HCEC 1CT (cell line): Measurements from ENCODE around the gene MT1E.

Source experiments
- DNase-seq: peaks from one replicate; pipeline ENCODE4 v3.0.0-alpha.2; 2017

The MT1E gene

DNA sequence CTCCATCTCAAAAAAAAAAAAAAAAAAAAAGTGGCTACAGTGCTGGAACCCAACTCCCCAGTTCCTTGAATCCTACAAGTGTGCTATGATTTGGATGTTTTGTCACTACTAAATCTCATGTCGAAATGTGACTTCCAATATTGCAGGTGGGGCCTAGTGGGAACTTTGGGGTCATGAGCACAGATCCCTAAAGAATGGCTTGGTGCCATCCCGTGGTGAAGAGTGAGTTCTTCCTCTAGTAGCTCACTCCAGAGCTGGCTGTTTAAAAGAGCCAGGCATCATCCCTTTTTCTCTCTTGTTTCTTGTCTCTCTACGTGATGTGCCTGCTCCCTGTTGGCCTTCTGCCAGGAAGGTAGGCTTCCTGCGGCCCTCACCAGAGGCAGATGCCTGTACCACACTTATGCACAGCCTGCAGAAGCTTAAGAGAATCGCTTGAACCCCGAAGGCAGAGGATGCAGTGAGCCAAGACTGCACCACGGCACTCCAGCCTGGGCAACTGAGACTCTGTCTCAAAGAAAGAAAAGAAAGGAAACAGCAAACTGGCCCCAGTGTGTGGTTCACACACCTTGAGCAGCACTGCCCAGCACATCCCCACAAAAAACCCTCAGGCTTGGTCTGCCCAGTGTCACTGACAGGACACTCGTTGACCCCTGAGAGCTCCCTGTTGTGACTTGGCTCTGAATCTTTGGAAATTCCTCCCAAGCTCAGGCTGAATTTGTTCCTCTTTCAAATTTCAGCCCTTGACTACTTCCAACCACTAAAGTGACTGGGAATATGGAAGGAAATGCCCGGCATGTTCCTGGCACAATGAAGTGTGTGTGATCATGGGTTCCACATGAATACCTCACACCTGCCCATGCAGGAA is 3.1 kb downstream of the MT1E start:
- peak; percentile 23 for DNase-seq

DNA sequence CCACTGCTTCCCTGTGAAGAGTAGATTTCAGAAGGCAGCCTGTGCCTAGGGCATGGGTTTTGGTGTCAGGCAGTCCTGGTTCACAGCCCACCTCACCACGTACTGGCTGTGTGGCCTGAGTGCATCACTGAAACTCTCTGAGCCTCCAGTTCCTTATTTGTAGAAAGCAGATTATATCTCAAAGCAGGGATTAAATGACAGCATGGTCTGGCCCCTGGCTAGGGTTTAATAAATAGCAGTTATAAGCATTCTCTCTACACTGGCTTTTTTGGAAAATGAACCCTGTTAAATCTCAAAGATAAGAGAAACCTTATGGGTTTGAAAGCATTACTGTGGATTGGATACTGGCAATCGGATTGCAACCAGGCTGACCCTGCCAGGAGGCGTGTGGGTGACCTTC is 4.0 kb downstream of the MT1E start:
- no peak for DNase-seq

DNA sequence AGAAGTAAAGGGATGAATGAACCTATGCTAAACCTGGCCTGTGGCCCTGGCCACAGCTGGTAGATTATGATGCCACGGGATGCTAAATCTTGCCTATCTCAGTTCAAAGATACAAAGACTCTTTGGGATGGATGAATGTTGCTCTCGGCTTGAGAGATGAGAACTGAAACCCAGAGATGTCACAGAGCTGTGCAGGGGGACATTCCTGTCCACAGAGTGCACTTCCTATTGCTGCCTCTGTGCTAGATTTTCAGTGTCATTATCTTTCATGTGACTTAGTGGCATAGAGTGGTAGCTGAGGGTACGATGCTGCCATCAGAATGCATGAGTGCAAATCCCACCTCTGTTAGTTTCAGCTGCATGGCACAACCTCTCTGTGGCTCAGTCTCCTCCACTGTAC is 4.6 kb downstream of the MT1E start:
- no peak for DNase-seq

GRCh38 chr16:56631197-56631596 is 5.6 kb downstream of the MT1E start:
- DNase-seq = no peak

DNA sequence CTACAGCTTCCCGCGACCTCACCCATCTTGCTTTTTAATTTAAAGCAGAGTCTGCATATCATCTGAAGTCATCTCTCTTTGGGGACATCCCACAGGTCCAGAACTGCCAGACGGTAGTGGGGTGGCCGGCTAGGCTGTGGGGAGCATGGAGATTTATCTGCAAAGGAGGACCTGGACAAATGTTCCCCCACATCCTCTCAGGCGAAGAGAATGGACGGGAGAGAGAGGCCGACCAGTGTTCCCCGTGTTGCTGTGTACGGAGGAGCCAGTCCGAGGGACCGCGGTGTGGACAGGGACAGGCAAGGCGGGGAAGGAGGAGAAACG is 6.2 kb downstream of the MT1E start:
- DNase-seq = no peak

GRCh38 chr16:56632156-56632847 is 6.7 kb downstream of the MT1E start, which contains the start of gene MT1M:
TSS of gene MT1M (plus strand) at chr16:56632659. CDS start at chr16:56632732, 73 bp downstream.
- no peak for DNase-seq

- no peak for DNase-seq
These were observed 7.3 kb downstream of the MT1E start for GRCh38 chr16:56632848-56633365.

GRCh38 chr16:56633535-56633934 is 8.0 kb downstream of the MT1E start:
- DNase-seq = no peak

DNA sequence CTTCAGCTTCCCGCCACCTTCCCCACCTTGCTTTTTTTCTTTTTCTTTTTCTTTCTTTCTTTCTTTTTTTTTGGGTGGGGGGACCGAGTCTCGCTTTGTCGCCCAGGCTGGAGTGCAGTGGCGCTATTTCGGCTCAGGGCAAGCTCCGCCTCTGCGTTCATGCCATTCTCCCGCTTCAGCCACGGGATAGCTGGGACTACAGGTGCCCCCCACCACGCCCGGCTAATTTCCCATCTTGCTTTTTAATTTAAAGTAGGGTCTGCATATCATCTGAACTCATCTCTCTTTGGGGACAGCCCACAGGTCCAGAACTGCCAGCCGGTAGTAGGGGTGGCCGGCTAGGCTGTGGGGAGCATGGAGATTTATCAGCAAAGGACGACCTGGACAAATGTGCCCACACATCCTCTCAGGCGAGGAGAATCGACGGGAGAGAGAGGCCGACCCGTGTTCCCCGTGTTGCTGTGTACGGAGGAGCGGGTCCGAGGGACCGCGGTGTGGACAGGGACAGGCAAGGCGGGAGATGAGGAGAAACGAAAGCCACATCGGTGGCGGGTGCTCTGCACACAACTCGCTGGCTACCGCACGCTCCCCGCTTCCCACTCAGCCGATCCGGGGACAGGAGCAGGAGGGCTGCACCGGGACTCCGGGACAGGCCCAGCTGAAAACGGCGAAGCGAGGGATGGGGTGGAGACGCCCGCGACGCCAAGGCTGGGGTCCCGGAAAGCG is 9.3 kb downstream of the MT1E start:
- DNase-seq = no peak

GRCh38 chr16:56635441-56635967 is 9.9 kb downstream of the MT1E start:
- DNase-seq = no peak

DNA sequence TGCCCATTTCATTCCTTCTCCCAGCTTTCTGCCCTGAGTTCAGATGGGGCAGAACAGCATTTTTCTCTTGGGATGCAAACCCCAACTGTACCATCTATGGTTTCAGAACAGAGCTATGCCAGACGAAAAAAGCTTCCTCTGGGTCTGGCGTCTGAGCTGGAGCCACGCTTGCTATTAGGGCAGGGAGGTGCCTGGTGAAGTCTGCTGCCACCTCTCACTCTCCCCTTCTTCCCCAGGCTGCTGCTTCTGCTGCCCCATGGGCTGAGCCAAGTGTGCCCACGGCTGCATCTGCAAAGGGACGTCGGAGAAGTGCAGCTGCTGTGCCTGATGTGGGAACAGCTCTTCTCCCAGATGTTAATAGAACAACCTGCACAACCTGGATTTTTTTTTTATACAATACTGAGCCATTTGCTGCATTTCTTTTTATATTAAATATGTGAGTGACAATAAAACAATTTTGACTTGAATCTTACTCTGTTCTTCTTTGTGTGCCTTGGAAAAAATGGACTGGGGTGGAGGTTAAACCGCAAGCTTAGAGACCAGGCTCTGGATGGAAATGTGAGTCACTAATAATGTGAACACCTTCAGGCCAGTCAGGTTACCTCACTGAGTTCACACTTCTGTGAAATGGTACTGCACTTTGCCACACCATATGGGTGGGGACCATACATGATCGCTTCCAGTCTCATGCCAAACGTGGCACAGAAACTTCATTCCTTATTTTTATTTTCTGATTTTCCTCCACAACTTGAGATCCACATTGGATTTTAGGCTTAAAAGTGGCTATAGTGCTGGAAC is 11.2 kb downstream of the MT1E start:
- DNase-seq = no peak

GRCh38 chr16:56637814-56638750 is 12.5 kb downstream of the MT1E start, which contains the start of gene MT1A:
TSS of gene MT1A (plus strand) at chr16:56638666. CDS start at chr16:56638739, 73 bp downstream.
- peak; percentile 17 for DNase-seq

DNA sequence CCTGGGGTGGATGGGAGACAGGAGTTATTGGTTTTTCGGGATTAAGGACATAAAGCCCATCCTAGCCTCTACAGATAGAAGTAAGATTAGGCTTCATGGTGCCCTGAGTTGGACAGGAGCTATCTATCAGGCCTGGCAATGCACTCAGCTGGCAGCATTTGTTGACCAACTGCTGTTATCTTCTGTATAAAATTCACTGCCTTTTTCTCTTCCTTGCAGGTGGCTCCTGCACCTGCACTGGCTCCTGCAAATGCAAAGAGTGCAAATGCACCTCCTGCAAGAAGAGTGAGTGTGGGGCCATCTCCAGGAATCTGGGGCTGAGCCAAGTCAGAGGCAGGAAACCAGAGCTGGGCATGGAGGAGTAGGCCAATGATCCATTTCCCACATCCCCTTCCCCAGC is 13.5 kb downstream of the MT1E start:
- no peak for DNase-seq

GRCh38 chr16:56640076-56640475 is 14.5 kb downstream of the MT1E start:
- DNase-seq = no peak

DNA sequence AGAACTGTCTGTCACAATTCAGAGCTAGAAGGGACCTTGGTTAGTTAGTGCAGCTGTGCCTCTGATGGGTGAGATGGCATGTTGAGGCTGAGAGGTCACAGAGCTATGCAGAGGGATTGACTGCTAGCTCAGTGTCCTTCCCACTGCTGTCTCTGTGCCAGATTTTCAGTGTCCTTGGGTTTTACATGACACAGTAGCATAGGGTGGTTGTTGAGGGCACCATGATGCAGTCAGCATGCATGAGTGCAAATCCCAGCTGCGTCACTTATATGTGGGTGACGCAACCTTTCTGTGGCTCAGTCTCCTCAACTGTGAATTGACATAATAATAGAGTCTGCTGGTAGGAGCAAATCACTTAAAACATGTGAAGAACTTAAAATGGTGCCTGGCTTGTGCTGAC is 15.6 kb downstream of the MT1E start:
- no peak for DNase-seq

DNA sequence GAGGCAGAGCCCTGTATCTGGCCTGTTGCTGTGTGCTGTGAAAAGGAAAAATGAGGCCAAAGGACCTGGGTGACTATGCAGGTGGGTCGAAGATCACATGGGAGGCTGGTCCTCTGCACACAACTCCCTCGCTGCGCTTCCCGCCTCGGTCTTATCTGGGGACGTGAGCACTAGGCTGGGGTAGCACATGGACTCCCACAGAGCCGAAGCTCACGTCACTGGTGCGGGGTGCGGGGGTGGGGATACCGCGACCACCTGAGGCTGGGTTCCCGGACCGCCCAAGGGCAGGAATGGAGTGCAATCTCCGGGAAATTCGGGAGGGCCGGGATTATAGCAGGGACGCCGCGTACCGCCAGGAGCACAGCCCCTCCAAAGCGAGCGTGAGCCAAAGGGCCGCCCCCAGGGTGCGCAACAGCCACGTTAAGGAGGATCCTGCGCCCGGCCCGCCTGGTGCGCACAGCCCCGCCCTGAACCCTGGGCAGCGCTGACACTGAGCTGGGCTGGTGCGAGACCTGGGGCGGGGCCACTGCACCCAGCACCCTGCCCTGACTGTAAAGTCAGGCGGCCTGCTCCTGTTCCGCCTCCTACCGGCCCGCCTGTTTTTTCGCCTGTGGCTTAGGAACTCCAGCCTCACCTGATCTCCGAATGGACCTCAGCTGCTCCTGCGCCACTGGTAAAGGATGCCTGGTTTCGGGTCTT is 17.6 kb downstream of the MT1E start:
- DNase-seq = peak; percentile 46

DNA sequence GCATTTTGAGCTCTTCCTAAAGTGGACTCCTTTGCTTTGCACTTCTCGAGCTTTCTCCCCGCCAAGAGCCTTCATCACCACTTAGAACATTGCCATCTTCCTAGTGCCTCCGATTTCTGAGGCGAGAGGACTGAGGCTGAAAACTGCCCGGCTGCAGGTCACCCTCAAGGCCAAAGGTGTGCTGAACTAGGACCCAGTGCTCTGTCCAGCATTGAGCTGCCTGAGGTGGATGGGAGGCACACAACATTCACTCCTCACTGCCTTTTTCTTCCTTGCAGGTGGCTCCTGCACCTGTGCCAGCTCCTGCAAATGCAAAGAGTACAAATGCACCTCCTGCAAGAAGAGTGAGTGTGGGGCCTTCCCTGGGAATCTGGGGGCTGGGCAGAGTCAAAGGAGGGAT is 18.3 kb downstream of the MT1E start:
- DNase-seq = no peak

DNA sequence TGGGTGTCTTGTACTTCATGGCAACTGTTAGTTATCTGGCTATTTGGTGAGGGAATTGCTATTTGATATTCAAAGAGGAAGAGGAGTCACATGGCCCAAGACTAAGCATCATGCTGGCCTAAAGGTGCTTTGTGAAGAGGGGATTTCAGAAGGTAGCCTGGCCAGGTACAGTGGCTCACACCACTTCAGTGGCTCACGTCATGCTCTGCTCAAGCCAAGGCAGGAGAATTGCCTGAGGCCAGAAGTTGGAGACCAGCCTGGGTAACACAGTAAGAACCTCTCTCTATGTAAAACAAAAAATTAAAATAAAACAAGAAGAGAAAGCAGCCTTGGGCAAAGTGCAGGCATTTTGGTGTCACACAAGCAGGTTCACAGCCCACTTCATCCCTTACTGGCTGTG is 19.7 kb downstream of the MT1E start:
- no peak for DNase-seq

DNA sequence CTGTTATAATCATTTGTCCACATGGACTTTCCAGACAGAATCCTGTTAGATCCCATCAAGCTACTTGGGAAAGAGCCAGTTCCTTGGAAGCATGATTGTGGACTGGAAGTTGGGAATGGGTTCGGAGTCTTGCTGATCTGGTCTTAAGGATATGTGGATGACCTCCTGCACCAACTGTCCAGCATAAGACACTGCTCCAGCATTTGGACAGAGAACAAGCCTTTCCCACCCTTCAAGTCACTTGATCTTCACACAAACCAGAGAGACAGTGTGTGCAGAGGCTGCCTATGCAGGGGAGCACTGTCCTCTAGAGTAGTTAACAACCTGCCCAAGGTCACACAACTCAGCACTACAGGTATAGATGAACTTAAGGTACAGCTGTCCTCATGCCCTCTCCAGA is 20.3 kb downstream of the MT1E start:
- no peak for DNase-seq

- no peak for DNase-seq
These were observed 22.3 kb downstream of the MT1E start for GRCh38 chr16:56647641-56648431.
